ENCODE measurements around the gene CAVIN1.
A peak's percentile ranks its signal among the peaks of the same experiment; 100 is the strongest.

The CAVIN1 gene

GRCh38 chr17:42408061-42408460 lies 15.0 kb downstream of the CAVIN1 start:
- no peak for DNase-seq (ENCODE audit: extremely low read depth, low read depth)
- no peak for TF ChIP-seq CTCF (IDR thresholded peaks at IDR 0.05; ENCODE audit: low read depth, low read length, missing control alignments)
- no peak overlapping the region for H3K4me3 ChIP-seq (replicated peaks; ENCODE audit: low read depth, low read length)

GRCh38 chr17:42407289-42407836 lies 15.7 kb downstream of the CAVIN1 start:
- TF ChIP-seq CTCF (IDR thresholded peaks at IDR 0.05; ENCODE audit: low read depth, low read length, missing control alignments) = no peak
- DNase-seq (ENCODE audit: extremely low read depth, low read depth) = no peak
- no peak overlapping the region for H3K4me3 ChIP-seq (replicated peaks; ENCODE audit: low read depth, low read length)

- no peak for TF ChIP-seq CTCF (IDR thresholded peaks at IDR 0.05; ENCODE audit: low read depth, low read length, missing control alignments)
- no peak for DNase-seq (ENCODE audit: extremely low read depth, low read depth)
- no peak overlapping the region for H3K4me3 ChIP-seq (replicated peaks; ENCODE audit: low read depth, low read length)
Observed at GRCh38 chr17:42406615-42407288, 16.3 kb downstream of the CAVIN1 start.

GRCh38 chr17:42405963-42406495 lies 17.0 kb downstream of the CAVIN1 start:
- no peak overlapping the region for H3K4me3 ChIP-seq (replicated peaks; ENCODE audit: low read depth, low read length)
- peak; percentile 77 for TF ChIP-seq CTCF (IDR thresholded peaks at IDR 0.05; ENCODE audit: low read depth, low read length, missing control alignments)
- no peak for DNase-seq (ENCODE audit: extremely low read depth, low read depth)

GRCh38 chr17:42405076-42405475 lies 18.0 kb downstream of the CAVIN1 start:
- no peak for TF ChIP-seq CTCF (IDR thresholded peaks at IDR 0.05; ENCODE audit: low read depth, low read length, missing control alignments)
- DNase-seq (ENCODE audit: extremely low read depth, low read depth) = no peak
- H3K4me3 ChIP-seq (replicated peaks; ENCODE audit: low read depth, low read length) = no peak overlapping the region

- TF ChIP-seq CTCF (IDR thresholded peaks at IDR 0.05; ENCODE audit: low read depth, low read length, missing control alignments) = no peak
- no peak for DNase-seq (ENCODE audit: extremely low read depth, low read depth)
Observed at GRCh38 chr17:42404326-42405055, 18.6 kb downstream of the CAVIN1 start.

More at GRCh38 chr17:42404326-42405055, 18.6 kb downstream of the CAVIN1 start:
- no peak overlapping the region for H3K4me3 ChIP-seq (replicated peaks; ENCODE audit: low read depth, low read length)

All from HFF-Myc (cell line).